Fibroblast of gingiva (primary cell): ENCODE data around the gene KLK7.
"Not testable (repeated sequence)": the region's sequence is repeated elsewhere in the genome, so short reads cannot be mapped to it uniquely, and the experiment has no call there.

Experiments used
- DNase-seq: peaks from one replicate; pipeline ENCODE4 v3.0.0-alpha.2; 2011; ENCODE audit warnings: low read depth

KLK7 gene

DNA sequence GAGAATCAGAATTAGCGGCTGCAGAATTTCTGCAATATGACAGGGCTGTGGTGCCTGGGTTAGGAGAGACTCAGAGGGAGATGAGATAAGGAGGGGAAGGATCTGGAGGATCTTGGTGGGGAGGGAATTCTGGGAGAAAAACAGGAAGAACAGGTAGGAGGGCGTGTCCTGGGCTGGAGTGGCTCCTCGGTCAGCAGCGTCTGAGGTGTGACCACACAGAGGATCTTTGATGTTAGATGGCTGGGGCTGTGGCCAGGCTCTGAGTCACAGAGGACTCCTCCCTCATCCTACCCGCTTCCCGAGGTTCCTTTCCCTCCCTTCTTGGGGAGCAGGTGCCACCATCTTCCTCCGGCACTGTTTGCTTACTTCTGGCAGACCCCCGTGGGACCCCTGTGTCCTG lies 8.0 kb downstream of the KLK7 start:
- DNase-seq: no peak

DNA sequence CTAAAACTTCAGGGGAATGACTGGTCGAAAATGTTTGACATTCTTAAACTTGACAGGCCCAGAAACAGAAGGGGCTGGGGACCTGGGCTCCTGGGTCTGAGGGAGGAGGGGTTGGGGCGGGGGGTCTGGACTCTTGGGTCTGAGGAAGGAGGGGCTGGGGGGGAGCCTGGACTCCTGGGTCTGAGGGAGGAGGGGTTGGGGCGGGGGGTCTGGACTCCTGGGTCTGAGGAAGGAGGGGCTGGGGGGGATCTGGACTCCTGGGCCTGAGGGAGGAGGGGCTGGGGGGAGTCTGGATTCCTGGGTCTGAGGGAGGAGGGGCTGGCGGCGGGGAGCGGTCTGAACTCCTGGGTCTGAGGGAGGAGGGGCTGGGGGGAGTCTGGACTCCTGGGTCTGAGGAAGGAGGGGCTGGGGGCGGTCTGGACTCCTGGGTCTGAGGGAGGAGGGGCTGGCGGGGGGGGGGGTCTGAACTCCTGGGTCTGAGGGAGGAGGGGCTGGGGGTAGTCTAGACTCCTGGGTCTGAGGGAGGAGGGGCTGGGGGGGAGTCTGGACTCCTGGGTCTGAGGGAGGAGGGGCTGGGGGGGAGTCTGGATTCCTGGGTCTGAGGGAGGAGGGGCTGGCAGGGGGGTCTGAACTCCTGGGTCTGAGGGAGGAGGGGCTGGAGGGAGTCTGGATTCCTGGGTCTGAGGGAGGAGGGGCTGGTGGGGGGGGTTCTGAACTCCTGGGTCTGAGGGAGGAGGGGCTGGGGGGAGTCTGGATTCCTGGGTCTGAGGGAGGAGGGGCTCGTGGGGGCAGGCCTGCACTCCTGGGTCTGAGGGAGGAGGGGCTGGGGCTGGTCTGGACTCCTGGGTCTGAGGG lies 8.8 kb downstream of the KLK7 start:
- DNase-seq: no peak

DNA sequence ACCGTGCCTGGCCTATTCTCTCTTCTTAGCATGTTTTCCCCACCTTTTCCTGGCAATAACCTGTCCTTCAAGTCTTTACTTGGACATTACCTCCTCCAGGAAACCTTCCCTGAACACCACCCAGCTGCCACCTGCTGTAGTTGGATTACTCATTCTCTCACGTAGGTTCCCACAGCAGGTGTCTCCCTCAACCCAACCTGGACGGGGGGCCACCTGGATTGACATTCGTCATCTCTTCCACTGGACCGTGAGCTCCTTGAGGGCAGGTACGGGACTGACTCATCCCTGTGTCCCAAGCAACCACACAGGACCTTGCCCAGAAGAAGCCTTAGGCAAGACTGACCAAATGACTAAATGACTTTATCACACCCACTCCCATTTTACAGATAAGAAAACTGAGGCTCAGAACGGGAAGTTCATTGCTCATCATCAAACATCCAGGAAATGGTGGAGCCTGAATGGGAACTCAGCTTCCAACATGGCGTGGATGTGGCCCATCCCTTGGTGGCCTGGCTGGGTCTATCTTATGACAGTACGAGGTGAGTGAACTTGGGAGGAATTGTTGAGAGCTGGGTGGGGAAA lies 10.8 kb downstream of the KLK7 start:
- DNase-seq: no peak

DNA sequence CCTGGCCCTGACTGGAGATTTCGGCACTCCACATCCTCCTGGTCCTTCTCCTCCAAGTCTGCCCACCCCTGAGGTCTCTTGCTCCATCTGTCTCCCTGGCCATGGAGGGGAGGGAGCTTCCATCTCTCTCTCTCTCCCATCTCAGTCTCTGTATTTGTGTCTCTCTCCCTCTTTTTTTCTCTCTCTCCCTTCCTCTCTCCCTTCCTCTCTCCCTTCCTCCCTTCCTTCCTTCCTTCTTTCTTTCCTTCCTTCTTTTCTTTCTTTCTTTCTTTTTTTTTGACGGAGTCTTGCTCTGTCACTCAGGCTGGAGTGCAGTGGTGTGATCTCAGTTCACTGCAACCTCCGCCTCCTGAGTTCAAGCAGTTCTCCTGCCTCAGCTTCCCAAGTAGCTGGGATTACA lies 13.9 kb downstream of the KLK7 start:
- not testable (repeated sequence) for DNase-seq

DNA sequence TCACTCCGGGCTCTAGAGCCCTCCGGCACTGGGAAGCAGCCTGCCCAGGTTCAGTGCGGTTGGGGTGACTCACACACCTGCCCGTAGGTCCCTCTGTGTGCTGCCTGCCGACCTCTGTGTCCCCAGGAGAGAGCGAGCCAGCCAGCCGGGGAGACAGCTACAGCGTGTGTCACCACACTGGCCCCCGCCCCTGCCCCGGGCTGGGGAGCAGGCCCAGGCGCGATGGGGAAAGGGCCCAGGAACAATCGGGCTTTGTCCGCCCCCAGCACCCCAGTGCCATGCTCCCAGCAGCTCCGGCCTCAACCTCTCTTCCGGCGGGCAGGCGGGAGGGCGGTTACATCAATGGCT lies 14.3 kb downstream of the KLK7 start, which contains the start of gene KLK6:
Gene KLK6, minus strand, starts transcription at position 179 of the 348 bp plus-strand sequence. CDS start 1,487 bp downstream, outside the sequence.
- DNase-seq: no peak

DNA sequence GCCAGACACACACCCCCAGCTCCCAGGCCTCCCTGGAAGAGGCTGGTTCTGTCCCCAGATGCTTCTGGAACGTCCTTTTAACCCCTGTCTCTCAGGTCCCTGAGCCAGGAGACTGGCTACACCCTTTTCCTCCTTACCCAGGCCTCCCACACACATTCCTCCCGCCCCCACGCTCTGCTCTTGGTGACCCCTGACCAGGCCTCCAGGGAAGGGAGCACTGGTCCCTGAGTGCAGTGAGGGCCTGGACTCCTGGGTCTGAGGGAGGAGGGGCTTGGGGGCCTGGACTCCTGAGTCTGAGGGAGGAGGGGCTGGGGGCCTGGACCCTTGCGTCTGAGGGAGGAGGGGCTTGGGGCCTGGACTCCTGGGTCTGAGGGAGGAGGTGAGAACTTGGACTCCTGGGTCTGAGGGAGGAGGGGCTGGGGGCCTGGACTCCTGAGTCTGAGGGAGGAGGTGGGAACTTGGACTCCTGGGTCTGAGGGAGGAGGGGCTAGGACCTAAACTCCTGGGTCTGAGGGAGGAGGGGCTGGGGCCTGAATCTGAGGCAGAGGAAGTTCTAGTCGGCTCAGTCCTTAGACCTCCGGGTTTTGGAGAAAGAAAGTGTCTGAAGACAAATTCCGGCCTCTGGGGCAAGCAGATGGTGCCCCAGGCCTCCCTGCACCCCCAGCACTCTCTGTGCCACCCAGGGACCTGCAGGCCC lies 14.9 kb downstream of the KLK7 start:
- no peak for DNase-seq

DNA sequence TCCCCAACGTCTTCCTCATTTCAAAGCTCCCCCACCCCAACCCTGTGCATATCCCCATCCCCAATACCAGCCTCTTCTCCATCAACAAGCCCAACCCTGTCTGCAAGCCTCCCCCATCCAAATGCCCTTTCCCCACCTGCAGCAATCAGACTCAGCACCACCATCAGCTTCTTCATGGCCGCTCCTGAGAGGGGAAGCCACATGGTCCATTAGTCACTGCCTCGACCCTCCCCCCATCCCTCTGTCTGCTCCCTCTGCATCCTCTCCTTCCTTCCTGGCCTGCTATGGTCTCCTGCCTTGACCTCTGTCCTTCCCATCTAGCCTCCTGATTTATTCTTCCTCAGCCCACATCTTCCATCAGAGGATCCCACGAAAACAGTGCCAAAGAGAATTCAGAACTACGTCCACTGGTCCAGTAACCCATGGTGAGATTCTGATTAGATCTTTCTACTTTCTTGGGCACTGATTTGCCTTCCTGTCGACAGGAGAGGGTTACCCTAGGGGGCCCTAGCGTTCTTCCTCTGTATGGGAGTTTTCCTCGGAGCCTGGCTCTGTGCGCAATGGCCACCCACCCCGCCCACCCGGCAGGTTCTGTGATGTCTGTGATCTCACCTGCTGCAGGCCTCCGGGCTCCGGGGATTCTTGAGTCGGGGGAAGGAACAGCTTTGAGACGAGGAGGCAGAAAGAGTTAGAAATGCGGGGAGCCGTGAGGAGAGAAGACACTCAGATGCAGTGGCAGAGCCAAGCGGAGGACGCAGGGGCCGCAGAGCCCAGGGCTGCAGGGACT lies 15.6 kb downstream of the KLK7 start:
- no peak for DNase-seq

DNA sequence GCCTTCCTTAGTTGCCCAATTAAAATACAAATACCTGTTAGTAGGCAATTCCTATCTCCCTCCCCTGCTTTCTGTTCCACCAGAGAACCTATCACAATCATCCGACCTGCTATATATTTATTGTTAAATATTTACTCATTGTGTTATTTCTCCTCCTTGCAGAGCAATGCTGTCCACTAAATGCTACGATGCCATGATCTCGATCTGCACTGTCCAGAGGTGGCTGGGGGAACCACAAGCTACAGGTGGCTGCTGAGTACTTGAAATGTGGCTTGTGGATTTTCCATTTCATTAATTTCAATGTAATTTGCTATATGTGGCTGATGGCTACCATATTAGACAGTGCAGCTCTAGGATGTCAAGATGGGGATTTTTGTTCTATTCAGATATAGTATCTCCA lies 19.5 kb downstream of the KLK7 start:
- DNase-seq: no peak

DNA sequence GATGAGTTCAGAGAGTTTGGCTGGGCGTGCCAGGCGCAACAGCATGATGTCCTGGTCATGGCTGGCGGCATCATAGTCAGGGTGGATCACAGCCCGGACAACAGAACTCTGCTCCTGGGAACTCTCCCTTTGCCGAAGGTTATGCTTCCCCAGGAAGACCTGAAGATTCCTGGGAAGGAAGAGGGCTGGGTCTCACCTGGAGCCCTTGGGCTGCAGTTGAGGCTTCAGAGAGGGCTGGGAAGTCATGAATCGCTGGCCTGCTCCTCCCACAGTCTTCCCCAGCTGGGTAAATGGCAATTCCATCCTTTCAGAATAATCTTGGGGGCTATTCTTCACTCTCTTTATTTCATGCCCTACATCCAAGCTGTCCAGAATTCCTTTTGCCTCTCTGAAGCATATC lies 20.3 kb downstream of the KLK7 start:
- DNase-seq: no peak

DNA sequence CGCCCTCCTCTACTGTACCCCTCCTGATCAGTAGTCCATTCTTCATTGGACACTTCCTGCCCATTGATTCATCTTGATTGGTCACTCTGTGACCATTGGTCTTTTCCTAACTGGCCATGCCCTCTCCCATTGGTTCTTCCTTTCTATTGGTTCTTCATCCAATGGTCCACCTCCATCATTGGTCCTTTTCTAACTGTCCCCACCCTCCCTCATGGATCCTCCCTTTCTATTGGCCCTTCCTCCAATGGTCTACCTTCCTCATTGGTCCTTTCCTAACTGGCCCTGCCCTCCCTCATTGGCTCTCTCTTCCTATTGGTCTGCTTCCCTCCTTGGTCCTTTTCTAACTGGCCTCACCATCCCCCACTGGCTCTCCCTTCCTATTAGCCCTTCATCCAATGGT lies 21.5 kb downstream of the KLK7 start:
- no peak for DNase-seq

DNA sequence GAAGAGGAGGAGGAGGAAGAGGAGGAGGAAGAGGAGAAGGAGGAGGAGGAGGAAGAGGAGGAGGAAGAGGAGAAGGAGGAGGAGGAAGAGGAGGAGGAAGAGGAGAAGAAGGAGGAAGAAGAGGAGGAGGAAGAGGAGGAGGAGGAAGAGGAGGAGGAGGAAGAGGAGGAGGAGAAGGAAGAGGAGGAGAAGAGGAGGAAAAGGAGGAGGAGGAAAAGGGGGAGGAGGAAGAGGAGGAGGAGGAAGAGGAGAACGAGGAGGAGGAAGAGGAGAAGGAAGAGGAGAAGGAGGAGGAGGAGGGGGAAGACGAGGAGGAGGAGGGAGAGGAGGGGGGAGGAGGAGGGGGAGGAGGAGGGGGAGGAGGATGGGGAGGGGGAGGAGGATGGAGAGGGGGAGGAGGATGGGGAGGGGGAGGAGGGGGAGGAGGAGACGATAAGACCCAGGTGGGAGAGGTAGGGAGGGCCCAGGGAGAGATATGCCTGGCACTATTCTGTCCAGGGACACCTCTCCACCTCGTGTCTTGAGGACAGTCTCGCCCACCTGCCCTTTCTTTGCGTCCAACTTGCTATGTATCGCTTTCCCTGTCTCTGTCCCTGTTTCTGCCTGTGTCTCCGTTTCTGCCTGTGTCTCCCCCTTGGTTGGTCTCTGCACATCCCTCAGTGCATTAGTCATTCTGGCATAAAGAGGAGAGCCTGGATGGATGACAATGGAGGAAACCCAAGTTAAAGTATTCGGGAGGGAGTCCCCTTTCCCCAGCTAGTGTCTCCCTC lies 23.8 kb downstream of the KLK7 start:
- DNase-seq: no peak

DNA sequence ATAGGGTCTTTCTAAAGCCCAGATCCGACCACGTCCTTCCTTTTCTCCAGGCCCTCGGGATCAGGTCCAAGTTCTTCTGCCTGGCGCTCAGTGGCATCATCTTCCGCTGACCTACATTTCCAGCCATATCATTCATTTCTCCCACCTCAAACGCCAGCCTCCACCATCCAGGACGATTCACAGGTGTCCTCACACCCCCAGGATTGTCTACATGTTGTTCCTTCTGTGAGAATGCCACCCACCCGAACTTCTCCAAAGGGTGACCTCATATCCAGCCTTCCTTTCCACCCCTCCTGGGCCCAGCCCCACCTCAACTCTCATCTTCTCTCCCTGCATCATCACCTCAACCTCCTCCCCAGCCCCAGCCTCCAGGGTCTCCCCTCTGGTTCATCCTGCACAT lies 26.1 kb downstream of the KLK7 start:
- no peak for DNase-seq

DNA sequence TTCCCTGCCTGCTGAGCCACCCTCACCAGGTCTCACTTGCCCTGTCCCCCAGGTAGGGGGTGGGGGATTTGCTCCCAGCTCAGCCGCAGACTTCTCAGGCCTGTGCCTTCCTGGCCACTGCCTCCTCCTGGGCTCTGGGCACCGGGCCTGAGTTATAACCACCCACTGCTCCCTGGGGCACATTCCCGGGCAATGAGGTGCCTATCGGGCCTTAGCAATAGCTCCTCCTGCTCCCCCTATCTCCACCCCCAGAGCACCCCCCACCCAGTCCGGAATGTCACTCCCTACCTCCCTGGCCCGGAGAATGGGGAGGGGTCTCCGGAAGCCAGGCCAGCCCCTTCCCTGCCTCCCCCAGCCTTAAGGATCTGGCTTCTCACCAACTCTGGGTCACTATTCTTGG lies 30.8 kb downstream of the KLK7 start, which contains the start of gene KLK5:
Gene KLK5, minus strand, starts transcription at position 129 of the 400 bp plus-strand sequence. CDS start 381 bp downstream, outside the sequence.
- no peak for DNase-seq

DNA sequence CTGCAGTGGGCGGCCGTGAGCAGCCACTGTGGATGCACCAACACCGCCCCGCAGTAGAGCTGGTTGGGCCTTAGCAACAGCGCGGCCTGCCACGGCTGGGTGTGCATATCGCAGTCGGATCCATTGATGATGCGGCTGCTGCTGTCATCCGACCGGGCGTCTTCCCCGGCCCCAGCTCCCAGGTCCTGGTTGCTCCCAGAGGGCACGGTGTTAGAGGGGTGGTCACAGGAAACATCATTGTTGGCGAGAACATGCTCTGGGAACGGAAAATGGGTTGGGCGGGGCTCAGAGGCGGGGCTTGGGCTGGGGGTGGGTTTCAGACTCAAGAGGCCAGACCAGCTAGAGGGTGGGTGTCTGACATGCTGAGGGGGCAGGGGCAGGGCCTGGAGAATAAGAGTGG lies 33.9 kb downstream of the KLK7 start:
- DNase-seq: no peak

DNA sequence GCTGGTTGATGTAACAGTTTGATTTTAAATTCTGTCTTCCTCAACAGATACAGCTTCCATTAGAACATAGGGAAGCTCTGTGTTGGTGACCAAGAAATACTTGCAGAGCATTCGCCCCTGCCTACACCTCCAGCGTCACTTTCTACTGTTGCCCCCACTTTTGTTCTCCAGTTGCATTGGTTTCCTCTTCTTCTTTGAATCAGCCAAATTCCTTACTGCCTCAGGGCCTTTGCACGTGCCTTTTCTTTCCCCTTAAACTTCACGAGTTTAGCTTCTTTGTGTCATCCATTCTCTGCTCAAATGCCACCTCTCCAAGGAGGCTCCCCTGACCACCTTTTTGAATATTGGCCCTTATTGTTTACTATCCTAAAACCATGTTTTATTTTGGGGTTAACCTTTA lies 36.6 kb downstream of the KLK7 start:
- DNase-seq: no peak

DNA sequence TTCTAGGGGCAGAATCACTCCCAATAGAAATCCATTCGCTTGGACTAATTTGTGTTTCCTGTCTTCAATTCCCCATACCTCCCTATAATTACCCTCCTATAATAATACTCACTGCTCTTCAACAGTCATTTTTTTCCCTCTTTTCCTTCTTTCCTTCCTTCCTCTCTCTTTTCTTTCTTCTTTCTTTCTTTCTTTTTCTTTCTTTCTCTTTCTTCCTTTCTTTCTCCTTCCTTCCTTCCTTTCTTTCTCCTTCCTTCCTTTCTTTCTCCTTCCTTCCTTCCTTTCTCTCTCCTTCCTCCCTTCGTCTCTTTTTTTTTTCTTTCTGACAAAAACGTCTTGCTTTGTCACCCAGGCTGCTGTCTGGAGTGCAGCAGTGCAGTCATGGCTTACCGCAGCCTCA lies 38.9 kb downstream of the KLK7 start:
- DNase-seq: no peak

DNA sequence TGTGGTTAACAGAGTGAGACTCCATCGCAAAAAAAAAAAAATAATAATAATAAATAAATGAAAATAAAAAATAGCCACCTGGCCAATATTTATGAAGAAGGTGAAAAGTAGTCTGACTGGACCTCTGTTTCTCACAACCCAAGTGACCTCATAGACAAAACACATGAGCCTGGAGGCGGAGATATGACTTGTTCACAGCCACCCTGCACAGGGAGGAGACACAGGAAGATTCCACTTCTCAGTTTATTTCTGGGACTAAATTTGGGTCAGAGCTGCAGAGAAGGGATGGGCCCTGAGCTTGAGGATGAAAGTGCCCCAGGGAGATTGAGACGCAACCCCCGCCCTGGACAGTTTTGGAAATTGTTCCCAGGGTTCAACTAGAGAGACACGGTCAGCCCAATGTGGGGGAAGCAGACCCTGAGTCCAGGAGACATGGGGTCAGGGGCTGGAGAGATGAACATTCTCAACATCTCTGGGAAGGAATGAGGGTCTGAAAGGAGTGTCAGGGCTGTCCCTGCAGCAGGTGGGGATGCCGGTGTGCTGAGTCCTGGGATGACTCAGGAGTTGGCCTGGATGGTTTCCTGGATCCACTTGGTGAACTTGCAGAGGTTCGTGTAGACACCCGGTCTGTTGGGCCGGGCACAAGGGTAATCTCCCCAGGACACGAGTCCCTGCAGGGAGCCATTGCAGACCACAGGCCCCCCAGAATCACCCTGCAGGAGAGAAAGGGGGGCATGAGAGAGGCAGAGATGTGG lies 40.5 kb downstream of the KLK7 start:
- no peak for DNase-seq

DNA sequence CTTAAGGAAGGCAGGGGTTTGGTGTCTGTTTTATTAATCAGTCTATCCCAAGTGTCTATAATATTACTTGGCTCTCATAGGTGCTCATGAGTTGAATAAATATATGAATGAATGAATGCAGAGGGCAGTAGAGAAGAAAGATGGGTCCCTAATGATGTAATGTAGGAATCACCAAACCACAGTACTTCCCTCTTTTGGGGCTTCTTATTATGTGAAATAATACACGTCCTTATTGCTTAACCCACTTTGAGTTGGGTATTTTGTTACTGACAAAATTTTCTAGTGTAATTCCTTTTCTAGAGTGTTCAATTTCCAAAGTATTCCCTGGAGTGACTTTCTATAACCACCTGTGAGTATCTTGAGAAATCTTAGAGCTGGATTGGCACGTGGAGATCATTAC lies 44.1 kb downstream of the KLK7 start:
- DNase-seq: no peak

DNA sequence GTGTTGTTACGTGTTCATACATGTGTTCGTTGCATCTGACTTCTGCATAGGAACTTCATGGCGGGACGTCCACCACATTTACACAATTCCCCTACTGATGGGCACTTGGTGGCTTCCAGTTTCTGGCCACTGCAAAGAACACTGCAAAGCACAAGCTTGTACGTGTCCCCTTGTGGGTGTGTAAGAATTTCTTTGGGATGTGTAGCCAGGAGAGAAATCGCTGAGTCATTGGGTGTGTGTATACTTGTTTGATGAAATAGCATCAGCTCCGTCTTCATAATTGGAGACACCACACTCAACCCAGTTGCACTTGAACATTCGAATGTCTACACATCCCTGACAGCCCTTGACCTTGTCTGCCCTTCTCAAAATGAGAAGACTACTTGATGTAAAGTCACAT lies 50.1 kb downstream of the KLK7 start:
- no peak for DNase-seq

DNA sequence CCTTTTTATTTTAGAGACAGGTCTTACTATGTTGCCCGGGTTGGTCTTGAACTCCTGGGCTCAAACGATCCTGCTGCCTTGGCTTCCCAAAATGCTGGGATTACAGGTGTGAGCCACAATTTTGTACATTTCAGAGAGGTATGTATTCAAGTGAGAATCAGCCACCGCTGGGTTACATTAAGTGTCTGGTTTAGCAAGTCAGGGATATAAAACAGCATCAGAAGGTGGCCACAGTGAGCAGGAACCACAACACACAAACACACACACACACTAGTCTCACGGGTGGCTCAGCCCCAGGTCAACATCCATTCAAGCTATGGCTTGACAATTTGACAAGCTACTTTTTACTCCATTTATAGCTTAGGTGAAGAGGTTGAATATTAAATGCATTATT lies 51.0 kb downstream of the KLK7 start:
- no peak for DNase-seq
